Bone marrow (tissue), 2 donors: Measurements from ENCODE around the gene ZNF708.
"Not testable (repeated sequence)": the region's sequence is repeated elsewhere in the genome, so short reads cannot be mapped to it uniquely, and the experiment has no call there.

Source experiments
- DNase-seq, 2 donors: peaks; one replicate each; lab custom pipeline; 2025; lab: John Stamatoyannopoulos, UW

Gene ZNF708

GRCh38 chr19:21260164-21260847 lies 68.9 kb downstream of the ZNF708 start:
- DNase-seq, result no peak

- not testable (repeated sequence) for DNase-seq
Measured at GRCh38 chr19:21259421-21260124, 69.6 kb downstream of the ZNF708 start.

- no peak for DNase-seq
Measured at GRCh38 chr19:21256722-21257121, 72.5 kb downstream of the ZNF708 start.
